Activated effector memory CD4-positive, alpha-beta T cell treated with anti-CD3 and anti-CD28 coated beads, Interleukin-2, amount 50 U/mL, for 16 hours (primary cell): ENCODE results near the gene MEP1B.
"Not testable (repeated sequence)": the region's sequence is repeated elsewhere in the genome, so short reads cannot be mapped to it uniquely, and the experiment has no call there.

Experiments used
- DNase-seq: peaks from one replicate; pipeline ENCODE4 v3.0.0-alpha.2; 2020

MEP1B gene

GRCh38 chr18:32209685-32210445 lies 20.0 kb downstream of the MEP1B start:
- no peak for DNase-seq

GRCh38 chr18:32213693-32214092 lies 23.9 kb downstream of the MEP1B start:
- DNase-seq, result no peak

GRCh38 chr18:32216390-32216789 lies 26.6 kb downstream of the MEP1B start:
- no peak for DNase-seq

- DNase-seq, result no peak
These were observed 29.7 kb downstream of the MEP1B start for GRCh38 chr18:32219431-32220018.

GRCh38 chr18:32233348-32233747 lies 43.5 kb downstream of the MEP1B start:
- not testable (repeated sequence) for DNase-seq

- no peak for DNase-seq
These were observed 47.2 kb downstream of the MEP1B start for GRCh38 chr18:32237049-32237448.

- DNase-seq, result no peak
These were observed 48.9 kb downstream of the MEP1B start for GRCh38 chr18:32238635-32239268.

- no peak for DNase-seq
These were observed 52.6 kb downstream of the MEP1B start for GRCh38 chr18:32242395-32242794.

- no peak for DNase-seq
These were observed 53.5 kb downstream of the MEP1B start for GRCh38 chr18:32243358-32243757.

GRCh38 chr18:32244881-32245280 lies 55.0 kb downstream of the MEP1B start:
- DNase-seq, result no peak

- DNase-seq, result no peak
These were observed 59.5 kb downstream of the MEP1B start for GRCh38 chr18:32249147-32249929.

- no peak for DNase-seq
These were observed 61.6 kb downstream of the MEP1B start for GRCh38 chr18:32251466-32251865.

GRCh38 chr18:32252141-32252860 lies 62.5 kb downstream of the MEP1B start:
- no peak for DNase-seq

GRCh38 chr18:32255570-32255969 lies 65.7 kb downstream of the MEP1B start:
- DNase-seq, result no peak

- no peak for DNase-seq
These were observed 67.4 kb downstream of the MEP1B start for GRCh38 chr18:32257084-32257785.

- DNase-seq, result no peak
These were observed 68.3 kb downstream of the MEP1B start for GRCh38 chr18:32258148-32258547.

GRCh38 chr18:32258558-32259204 lies 68.8 kb downstream of the MEP1B start:
- no peak for DNase-seq

GRCh38 chr18:32259553-32259952 lies 69.7 kb downstream of the MEP1B start:
- no peak for DNase-seq

GRCh38 chr18:32261003-32261402 lies 71.2 kb downstream of the MEP1B start:
- DNase-seq, result no peak

- no peak for DNase-seq
These were observed 72.3 kb downstream of the MEP1B start for GRCh38 chr18:32262092-32262491.

- DNase-seq, result no peak
These were observed 74.6 kb downstream of the MEP1B start for GRCh38 chr18:32264401-32264800.

GRCh38 chr18:32267463-32267862 lies 77.6 kb downstream of the MEP1B start:
- no peak for DNase-seq
